Subcutaneous abdominal adipose tissue (tissue), 5 donors: ENCODE measurements around the gene ANTXR1.
A peak's percentile ranks its signal among the peaks of the same experiment; 100 is the strongest.

Experiments used
- H3K27ac ChIP-seq: one replicate; pipeline ENCODE4 v1.7.0; 2013; ENCODE audit warnings: low read depth, mild to moderate bottlenecking, inconsistent platforms, low read length, moderate library complexity
- H3K27me3 ChIP-seq, 5 donors: one replicate each; pipeline ENCODE4 v1.7.0; 2013; ENCODE audit warnings: low read length in 5 of 5, inconsistent platforms in 1 of 5; ENCODE audit not compliant: control insufficient read depth in 5 of 5, insufficient read depth in 4 of 5
- H3K36me3 ChIP-seq, 5 donors: one replicate each; pipeline ENCODE4 v1.7.0; 2013; ENCODE audit warnings: low read length in 5 of 5; ENCODE audit not compliant: control insufficient read depth in 5 of 5, insufficient read depth in 5 of 5
- H3K4me1 ChIP-seq, 5 donors: one replicate each; pipeline ENCODE4 v1.7.0; 2013; ENCODE audit warnings: low read length in 5 of 5, mild to moderate bottlenecking in 3 of 5, moderate library complexity in 1 of 5; ENCODE audit not compliant: control insufficient read depth in 5 of 5, insufficient read depth in 5 of 5
- H3K4me3 ChIP-seq, 5 donors: one replicate each; pipeline ENCODE4 v1.7.0; 2013; ENCODE audit warnings: low read length in 5 of 5, low read depth in 1 of 5
- H3K9ac ChIP-seq, 5 donors: one replicate each; pipeline ENCODE4 v1.7.0; 2013; ENCODE audit warnings: low read length in 5 of 5, mild to moderate bottlenecking in 4 of 5, moderate library complexity in 3 of 5
- H3K9me3 ChIP-seq, 5 donors: one replicate each; pipeline ENCODE4 v1.7.0; 2013; ENCODE audit warnings: low read length in 5 of 5; ENCODE audit not compliant: control insufficient read depth in 5 of 5
- donor health status: healthy.
- donor health status: healthy.
- donor health status: healthy.
- donor health status: healthy.
- donor health status: healthy.

The ANTXR1 gene

DNA sequence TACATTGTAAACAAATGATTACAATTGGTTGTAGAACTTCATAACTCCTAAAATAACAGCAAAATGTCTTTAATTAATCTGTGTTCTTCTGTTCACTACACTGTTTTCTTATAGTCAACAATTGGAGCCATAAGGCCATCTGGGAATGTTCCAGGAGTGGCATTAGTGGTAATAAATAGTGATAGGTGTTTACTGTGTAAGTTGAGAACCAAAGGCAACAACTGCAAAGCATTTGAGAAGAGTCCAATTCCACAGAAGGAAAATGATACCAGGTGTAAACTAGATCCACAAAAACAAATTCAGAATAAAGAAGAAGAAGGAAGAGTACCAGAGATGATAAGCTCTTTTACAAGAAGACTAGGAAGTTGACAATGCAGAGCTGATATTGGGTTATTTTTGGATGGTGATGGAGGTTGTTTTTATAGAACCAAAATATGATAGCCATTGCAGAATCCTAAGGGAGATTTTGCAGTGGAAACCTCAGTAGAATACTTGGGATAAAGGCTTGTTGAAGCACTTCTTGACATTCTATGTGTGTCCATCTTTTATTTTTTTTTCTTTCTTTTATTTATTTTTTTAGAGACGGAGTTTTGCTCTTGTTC lies 52.9 kb downstream of the ANTXR1 start:
- no peak overlapping the region for H3K4me3 ChIP-seq
- H3K36me3 ChIP-seq, result no peaks in the 10 kb centered on the region
- H3K4me1 ChIP-seq, result peaks cover 0 to 24% (median 10%) of the 10 kb centered on the region in 5 donors
- no peak overlapping the region for H3K27ac ChIP-seq
- H3K9ac ChIP-seq, result no peak overlapping the region
- H3K27me3 ChIP-seq, result no peaks in the 10 kb centered on the region
- no peaks in the 10 kb centered on the region for H3K9me3 ChIP-seq

DNA sequence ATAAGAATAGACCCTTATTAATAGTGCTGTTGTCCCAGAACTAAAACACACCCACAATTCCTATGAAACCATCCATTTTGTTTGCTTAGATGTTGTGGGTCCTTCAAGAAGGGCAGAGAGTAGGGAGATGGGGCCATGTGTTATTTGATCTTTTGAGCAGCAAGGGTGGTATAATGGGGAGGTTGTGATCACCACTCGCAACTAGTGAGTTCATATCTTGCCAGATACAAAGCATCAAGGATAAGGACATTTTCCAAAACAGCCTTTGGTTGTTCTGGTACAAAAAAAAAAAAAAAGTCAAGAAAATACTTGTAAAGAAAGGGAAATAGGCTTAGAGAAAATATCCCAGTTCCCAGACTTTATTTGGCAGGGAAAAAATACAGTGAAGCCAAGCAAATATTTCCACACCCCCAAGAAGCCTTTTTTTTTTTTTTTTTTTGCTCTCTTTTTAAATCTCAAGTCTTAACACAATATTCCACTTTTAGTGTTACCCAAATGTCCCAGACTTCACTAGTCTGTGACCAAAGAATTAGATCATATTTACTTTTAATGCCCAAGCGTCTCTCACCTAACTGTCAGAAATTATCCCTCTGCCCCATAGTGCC lies 54.1 kb downstream of the ANTXR1 start:
- H3K27me3 ChIP-seq, result no peaks in the 10 kb centered on the region
- no peaks in the 10 kb centered on the region for H3K36me3 ChIP-seq
- H3K9me3 ChIP-seq, result no peaks in the 10 kb centered on the region
- H3K4me3 ChIP-seq, result no peak overlapping the region
- peak overlapping the region in 2 of 5 donors; percentile 31 to 44 for H3K9ac ChIP-seq
- no peak overlapping the region for H3K27ac ChIP-seq
- H3K4me1 ChIP-seq, result peaks cover 0 to 15% (median 7%) of the 10 kb centered on the region in 5 donors

DNA sequence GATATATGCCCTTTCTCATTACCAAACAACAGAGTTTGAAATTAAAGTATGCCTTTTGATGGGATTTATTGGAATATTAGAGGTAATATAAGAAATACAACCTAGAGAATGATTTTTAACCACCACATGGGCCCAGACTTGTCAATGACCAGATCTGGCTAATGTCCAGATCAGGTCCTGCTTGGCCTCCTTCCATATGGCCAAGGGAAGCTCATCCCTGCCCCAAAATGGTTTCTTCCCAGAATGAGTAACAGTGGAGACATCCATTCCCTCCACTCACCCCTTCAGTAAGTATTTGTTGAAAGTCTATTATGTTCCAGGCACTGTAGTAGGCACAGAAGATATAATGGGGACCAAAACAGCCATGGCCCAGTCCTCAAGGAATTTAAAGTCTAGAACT lies 54.9 kb downstream of the ANTXR1 start:
- no peak overlapping the region for H3K4me3 ChIP-seq
- no peak overlapping the region for H3K27ac ChIP-seq
- peaks cover 0 to 11% (median 5%) of the 10 kb centered on the region in 5 donors for H3K4me1 ChIP-seq

DNA sequence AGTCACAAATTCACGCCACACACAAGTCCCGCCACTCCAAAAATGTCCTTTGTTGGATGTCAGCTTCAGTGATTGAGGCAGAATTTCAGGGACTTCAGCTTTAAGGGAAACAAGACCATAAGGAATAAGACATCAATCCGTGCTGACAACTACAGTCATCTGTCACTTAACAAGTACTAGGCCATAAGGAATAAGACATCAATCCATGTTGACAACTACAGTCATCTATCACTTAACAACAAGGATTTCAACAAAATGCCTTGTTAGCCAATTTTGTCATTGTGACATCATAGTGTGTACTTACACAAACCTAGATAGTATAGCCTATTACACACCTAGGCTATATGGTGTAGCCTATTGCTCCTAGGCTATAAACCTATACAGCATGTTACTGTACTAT lies 58.0 kb downstream of the ANTXR1 start:
- H3K36me3 ChIP-seq, result peaks cover 0 to 3% (median 0%) of the 10 kb centered on the region in 5 donors
- H3K9me3 ChIP-seq, result no peaks in the 10 kb centered on the region
- no peak overlapping the region for H3K4me3 ChIP-seq
- H3K9ac ChIP-seq, result no peak overlapping the region
- no peak overlapping the region for H3K27ac ChIP-seq
- no peaks in the 10 kb centered on the region for H3K27me3 ChIP-seq
- peaks cover 0 to 11% (median 5%) of the 10 kb centered on the region in 5 donors for H3K4me1 ChIP-seq

More for the DNA sequence above, 54.9 kb downstream of the ANTXR1 start:
- no peak overlapping the region for H3K9ac ChIP-seq
- no peaks in the 10 kb centered on the region for H3K9me3 ChIP-seq
- H3K27me3 ChIP-seq, result no peaks in the 10 kb centered on the region
- no peaks in the 10 kb centered on the region for H3K36me3 ChIP-seq

DNA sequence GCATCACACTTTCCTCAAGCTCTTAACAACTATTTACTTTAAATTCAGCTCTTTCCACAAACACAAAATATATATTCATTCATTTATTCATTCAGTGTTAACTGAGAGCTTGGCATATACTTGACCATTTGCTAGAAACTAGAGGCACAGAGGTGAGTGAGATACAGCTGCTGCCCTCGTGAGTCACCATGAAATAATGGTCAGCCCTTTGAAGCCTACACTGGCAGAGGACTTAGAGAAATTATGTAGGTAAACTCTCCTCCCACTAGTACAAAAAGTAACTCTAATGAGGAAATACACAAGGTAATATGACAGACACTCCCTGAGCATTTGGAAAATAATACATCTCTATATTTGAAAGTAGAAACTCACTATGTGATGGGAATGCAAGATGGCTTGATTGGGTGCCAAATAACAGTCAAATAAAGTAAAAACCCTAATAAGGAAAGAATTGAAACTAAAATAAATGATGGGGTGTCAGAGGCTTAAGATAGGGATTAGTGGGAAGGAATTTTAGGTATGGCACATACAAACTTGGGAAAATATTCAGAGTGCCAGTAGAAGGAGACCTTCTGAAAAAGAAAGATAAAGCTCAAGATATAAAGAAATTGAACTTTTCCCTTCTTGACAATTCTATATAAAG lies 61.1 kb downstream of the ANTXR1 start:
- Histone ChIP-seq H3K36me3 (peaks cover 0 to 11% (median 3%) of the 10 kb centered on the region in 5 donors), H3K4me3 (no peak overlapping the region), H3K4me1 (peaks cover 0 to 10% (median 7%) of the 10 kb centered on the region in 5 donors), H3K9me3 (no peaks in the 10 kb centered on the region), H3K27me3 (no peaks in the 10 kb centered on the region), H3K27ac (no peak overlapping the region), H3K9ac (no peak overlapping the region)

DNA sequence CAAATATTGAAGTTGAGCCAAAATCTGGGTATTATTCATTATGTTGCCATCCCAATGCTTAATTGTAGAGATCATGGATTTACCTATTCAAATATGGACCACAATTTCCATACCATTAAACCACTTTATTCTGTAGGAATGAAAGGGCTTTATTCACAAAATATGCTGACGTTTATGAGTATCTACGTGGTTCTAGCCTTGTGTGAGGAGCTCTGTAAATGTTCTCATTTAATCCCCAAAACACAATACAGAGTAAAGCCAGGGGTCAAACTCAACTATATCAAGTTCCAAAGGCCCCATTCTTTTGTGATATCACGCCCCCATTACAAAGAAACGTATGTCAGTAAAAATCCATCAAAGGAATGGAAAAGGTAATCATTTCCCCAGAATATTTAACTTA lies 61.9 kb downstream of the ANTXR1 start:
- no peaks in the 10 kb centered on the region for H3K27me3 ChIP-seq
- H3K4me3 ChIP-seq, result no peak overlapping the region
- peaks cover 0 to 13% (median 8%) of the 10 kb centered on the region in 5 donors for H3K4me1 ChIP-seq
- H3K27ac ChIP-seq, result no peak overlapping the region
- H3K36me3 ChIP-seq, result peaks cover 0 to 11% (median 3%) of the 10 kb centered on the region in 5 donors
- H3K9ac ChIP-seq, result no peak overlapping the region
- H3K9me3 ChIP-seq, result no peaks in the 10 kb centered on the region

DNA sequence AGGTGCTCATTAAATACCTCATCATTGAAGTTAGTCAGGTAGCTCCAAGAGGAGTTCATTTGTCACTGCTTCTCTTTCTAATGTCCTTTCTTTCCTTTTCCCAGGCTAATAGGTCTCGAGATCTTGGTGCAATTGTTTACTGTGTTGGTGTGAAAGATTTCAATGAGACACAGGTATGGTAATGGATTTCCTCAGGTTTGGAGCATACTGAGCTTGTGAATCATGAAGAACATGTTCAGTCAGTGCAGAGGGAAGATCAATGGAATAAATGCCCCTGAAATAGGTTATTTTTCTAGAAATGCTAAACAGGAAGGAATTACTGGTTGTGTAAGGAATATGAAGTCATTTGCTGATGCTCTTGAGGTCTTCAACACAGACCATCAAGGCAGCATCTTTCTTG lies 62.5 kb downstream of the ANTXR1 start:
- Histone ChIP-seq H3K9me3 (no peaks in the 10 kb centered on the region), H3K27me3 (no peaks in the 10 kb centered on the region), H3K9ac (no peak overlapping the region), H3K4me3 (no peak overlapping the region), H3K36me3 (peaks cover 0 to 11% (median 3%) of the 10 kb centered on the region in 5 donors), H3K4me1 (peaks cover 0 to 15% (median 9%) of the 10 kb centered on the region in 5 donors), H3K27ac (no peak overlapping the region)

DNA sequence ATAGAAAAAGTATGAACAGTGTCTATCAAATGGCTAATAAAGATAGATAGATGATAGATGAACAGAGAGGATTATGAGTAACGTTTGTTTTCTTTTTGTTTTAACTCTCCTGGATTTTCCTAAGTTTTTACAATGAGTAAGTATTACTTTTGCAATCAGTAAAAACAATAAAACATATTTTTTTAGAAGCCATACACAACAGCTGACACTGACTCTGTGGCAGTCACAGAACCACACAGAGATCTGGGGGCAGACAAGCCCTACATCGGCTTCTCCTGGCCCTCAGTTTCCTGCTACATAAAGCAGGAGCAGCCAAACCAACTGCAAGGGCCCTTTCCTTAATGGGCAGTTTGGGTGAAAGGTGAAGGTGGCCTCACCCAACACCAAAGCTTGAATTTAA lies 63.6 kb downstream of the ANTXR1 start:
- Histone ChIP-seq H3K4me1 (peaks cover 0 to 19% (median 11%) of the 10 kb centered on the region in 5 donors), H3K36me3 (peaks cover 0 to 11% (median 3%) of the 10 kb centered on the region in 5 donors), H3K9me3 (no peaks in the 10 kb centered on the region), H3K27me3 (no peaks in the 10 kb centered on the region), H3K9ac (no peak overlapping the region), H3K4me3 (no peak overlapping the region), H3K27ac (peak overlapping the region; percentile 68)

DNA sequence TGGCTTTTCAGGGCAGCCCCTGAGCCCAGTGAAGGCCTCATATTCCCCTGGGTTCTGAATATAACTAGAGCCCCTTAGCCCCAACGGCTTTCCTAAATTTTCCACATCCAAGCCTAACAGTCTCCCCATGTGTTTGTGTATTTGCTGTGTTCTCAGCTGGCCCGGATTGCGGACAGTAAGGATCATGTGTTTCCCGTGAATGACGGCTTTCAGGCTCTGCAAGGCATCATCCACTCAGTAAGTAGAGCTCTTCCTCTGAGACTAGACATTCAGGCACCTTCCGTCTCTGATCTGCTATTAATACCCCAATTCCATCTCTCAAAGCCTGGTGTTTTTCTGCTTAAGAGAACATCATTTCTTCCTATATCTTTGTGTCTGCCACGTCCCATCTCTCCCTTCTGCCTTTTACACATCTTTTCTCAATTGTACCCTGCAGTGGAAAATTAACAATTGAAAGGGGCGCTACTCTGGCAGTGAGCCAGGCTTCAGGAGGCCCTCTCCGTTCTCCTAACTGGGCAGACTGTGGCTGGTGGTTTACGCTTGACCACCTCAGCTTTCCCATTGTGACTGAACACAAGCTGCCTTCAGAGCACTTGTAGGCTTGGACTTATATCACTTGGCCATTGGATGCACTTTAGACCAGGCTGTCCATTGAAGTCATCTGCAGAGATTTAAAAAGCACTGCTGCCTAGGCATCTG lies 64.4 kb downstream of the ANTXR1 start:
- H3K4me1 ChIP-seq, result peaks cover 0 to 27% (median 17%) of the 10 kb centered on the region in 5 donors
- H3K9me3 ChIP-seq, result no peaks in the 10 kb centered on the region
- peak overlapping the region; percentile 68 for H3K27ac ChIP-seq
- no peak overlapping the region for H3K9ac ChIP-seq
- no peak overlapping the region for H3K4me3 ChIP-seq
- H3K27me3 ChIP-seq, result no peaks in the 10 kb centered on the region
- H3K36me3 ChIP-seq, result peaks cover 0 to 11% (median 3%) of the 10 kb centered on the region in 5 donors

DNA sequence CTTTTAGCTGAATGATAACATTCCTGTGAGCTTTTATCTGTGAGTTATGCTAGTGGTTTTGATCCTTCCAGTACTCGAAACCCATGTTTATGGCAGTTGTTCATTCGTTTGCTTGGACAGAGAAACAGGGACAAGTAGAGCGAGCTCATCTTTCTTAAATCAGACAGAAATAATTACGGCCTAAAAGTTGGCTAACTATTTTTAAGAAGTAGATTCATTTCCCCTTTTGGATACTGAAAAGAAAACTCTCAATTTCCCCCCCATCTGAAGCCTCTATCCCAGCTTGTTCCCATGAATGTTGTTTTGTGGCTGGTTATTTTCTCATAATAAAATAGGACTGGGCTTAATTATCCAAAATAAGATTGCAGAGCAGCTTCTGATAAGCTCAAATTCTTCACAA lies 67.1 kb downstream of the ANTXR1 start:
- peaks cover 0 to 11% (median 3%) of the 10 kb centered on the region in 5 donors for H3K36me3 ChIP-seq

More for the DNA sequence above, 67.1 kb downstream of the ANTXR1 start:
- Histone ChIP-seq H3K4me3 (no peak overlapping the region), H3K4me1 (peaks cover 2 to 43% (median 33%) of the 10 kb centered on the region in 5 donors), H3K9ac (no peak overlapping the region), H3K27ac (no peak overlapping the region), H3K27me3 (no peaks in the 10 kb centered on the region), H3K9me3 (no peaks in the 10 kb centered on the region)
